IMR-90 (cell line): ENCODE data around the gene PFDN1. TPM values are rescaled to one million over a fixed set of nuclear protein-coding genes. Genes with fewer than 3 reads are reported as not detected.

Experiments
- ATAC-seq: fragments of 200-7000 bp; cut with Tn5 transposase; 2 replicates; pipeline ENCODE4 v1.9.1; 2020; ENCODE audit warnings: low read depth, mild to moderate bottlenecking, moderate library complexity
- BruUV-seq: library from RNA; stranded (reverse); fragments of 400-500 nt; replicated peaks from 2 replicates; lab custom pipeline; 2021; lab: Mats Ljungman, UMichigan
- CTCF ChIA-PET: fragments of 300-600 bp; formaldehyde crosslinking; extraction: SDS; loops from one replicate; lab custom pipeline; 2021; ENCODE audit warnings: antibody characterized with exemption; lab: Yijun Ruan, JAX
- POLR2A ChIA-PET: fragments of 300-600 bp; sonication (Branson Sonifier 250); formaldehyde crosslinking; loops from one replicate; lab custom pipeline; 2022; ENCODE audit warnings: antibody characterized with exemption; ENCODE audit not compliant: unreplicated experiment; lab: Charles Lee
- DNase-seq: peaks from one replicate; pipeline ENCODE4 v3.0.0; 2013
- H2AFZ ChIP-seq: replicated peaks from 2 replicates; pipeline ENCODE3; 2013; ENCODE audit warnings: low read length, mild to moderate bottlenecking; ENCODE audit not compliant: poor library complexity
- H2AK5ac ChIP-seq: 2 replicates; pipeline ENCODE4 v1.6.1; 2013; ENCODE audit warnings: low read depth, low read length, inconsistent platforms
- H2AK9ac ChIP-seq: replicated peaks from 2 replicates; pipeline ENCODE3; 2013; ENCODE audit warnings: mild to moderate bottlenecking, low read depth, low read length, moderate library complexity; ENCODE audit not compliant: poor library complexity
- H2BK120ac ChIP-seq: 2 replicates; pipeline ENCODE4 v1.6.1; 2013; ENCODE audit warnings: low read depth, low read length, inconsistent platforms
- H2BK15ac ChIP-seq: 3 replicates; pipeline ENCODE4 v1.6.1; 2013; ENCODE audit warnings: low read depth, low read length, inconsistent platforms
- H2BK20ac ChIP-seq: 2 replicates; pipeline ENCODE4 v1.6.1; 2013; ENCODE audit warnings: low read depth, mild to moderate bottlenecking, inconsistent platforms, low read length, moderate library complexity
- H2BK5ac ChIP-seq: 2 replicates; pipeline ENCODE4 v1.6.1; 2013; ENCODE audit warnings: mild to moderate bottlenecking, low read depth, low read length, inconsistent platforms; ENCODE audit not compliant: poor library complexity, severe bottlenecking
- H3K14ac ChIP-seq: replicated peaks from 2 replicates; pipeline ENCODE4 v1.6.1; 2013; ENCODE audit warnings: low read depth, low read length, inconsistent platforms
- H3K18ac ChIP-seq: 2 replicates; pipeline ENCODE4 v1.6.1; 2013; ENCODE audit warnings: low read depth, low read length, control low read depth
- H3K23ac ChIP-seq: 2 replicates; pipeline ENCODE4 v1.6.1; 2013; ENCODE audit warnings: low read depth, low read length, inconsistent platforms
- H3K27ac ChIP-seq: 2 replicates; pipeline ENCODE4 v1.5.1; 2013; ENCODE audit warnings: mild to moderate bottlenecking, control low read depth, low read length; ENCODE audit not compliant: insufficient read depth
- H3K27me3 ChIP-seq: 2 replicates; pipeline ENCODE4 v1.6.1; 2013; ENCODE audit warnings: low read length; ENCODE audit not compliant: control insufficient read depth, insufficient read depth
- H3K36me3 ChIP-seq: 2 replicates; pipeline ENCODE4 v1.6.1; 2013; ENCODE audit warnings: low read length, mixed read lengths; ENCODE audit not compliant: control insufficient read depth, insufficient read depth
- H3K4ac ChIP-seq: 2 replicates; pipeline ENCODE4 v1.6.1; 2013; ENCODE audit warnings: low read depth, low read length, inconsistent platforms
- H3K4me1 ChIP-seq: 2 replicates; pipeline ENCODE4 v1.6.1; 2013; ENCODE audit warnings: low read length, mixed read lengths; ENCODE audit not compliant: control insufficient read depth, insufficient read depth
- H3K4me2 ChIP-seq: 2 replicates; pipeline ENCODE4 v1.6.1; 2013; ENCODE audit warnings: low read depth, mild to moderate bottlenecking, control low read depth, low read length, moderate library complexity
- H3K4me3 ChIP-seq: 2 replicates; pipeline ENCODE4 v1.5.1; 2013; ENCODE audit warnings: low read depth, mild to moderate bottlenecking, control low read depth, low read length, moderate library complexity; ENCODE audit not compliant: insufficient read depth
- H3K56ac ChIP-seq: 2 replicates; pipeline ENCODE4 v1.6.1; 2013; ENCODE audit warnings: low read length, inconsistent platforms; ENCODE audit not compliant: insufficient read depth; ENCODE audit errors: extremely low read depth
- H3K79me1 ChIP-seq, 2 experiments: 2 replicates each; pipeline ENCODE4 v1.6.1; 2013; ENCODE audit warnings: low read length in 2 of 2, inconsistent platforms in 1 of 2, low read depth in 1 of 2
- H3K9ac ChIP-seq: 2 replicates; pipeline ENCODE4 v1.6.1; 2013; ENCODE audit warnings: low read depth, low read length, control low read depth
- H3K9me1 ChIP-seq: 2 replicates; pipeline ENCODE4 v1.6.1; 2013; ENCODE audit warnings: low read length, inconsistent platforms; ENCODE audit not compliant: insufficient read depth
- H3K9me3 ChIP-seq: 2 replicates; pipeline ENCODE4 v1.6.1; 2013; ENCODE audit warnings: low read length; ENCODE audit not compliant: control insufficient read depth, insufficient read depth
- H4K20me1 ChIP-seq: 2 replicates; pipeline ENCODE4 v1.6.1; 2013; ENCODE audit warnings: low read length, inconsistent platforms; ENCODE audit not compliant: insufficient read depth
- H4K5ac ChIP-seq: 2 replicates; pipeline ENCODE4 v1.6.1; 2013; ENCODE audit warnings: mild to moderate bottlenecking, low read depth, low read length, control low read depth
- H4K8ac ChIP-seq, 2 experiments: 2 replicates each; pipeline ENCODE4 v1.6.1; 2013; ENCODE audit warnings: low read depth in 2 of 2, low read length in 2 of 2, control low read depth in 1 of 2, inconsistent platforms in 1 of 2
- H4K91ac ChIP-seq: 2 replicates; pipeline ENCODE4 v1.6.1; 2013; ENCODE audit warnings: low read depth, low read length, inconsistent platforms; ENCODE audit not compliant: insufficient read depth
- BHLHE40 ChIP-seq: fragments of 150-350 bp; IDR thresholded peaks from 2 replicates; pipeline ENCODE4 v1.6.1; 2016; ENCODE audit warnings: mild to moderate bottlenecking, low read depth, low read length
- CEBPB ChIP-seq: IDR thresholded peaks from 2 replicates; pipeline ENCODE4 v1.6.1; 2012; ENCODE audit warnings: low read depth, low read length, improper control_type of control experiment
- CHD1 ChIP-seq: IDR thresholded peaks from 2 replicates; pipeline ENCODE4 v1.6.1; 2012; ENCODE audit warnings: low read depth, low read length, improper control_type of control experiment
- CTCF ChIP-seq: conservative IDR thresholded peaks from 2 replicates; pipeline ENCODE4 v1.5.1; 2012; ENCODE audit warnings: mild to moderate bottlenecking, low read depth, low read length, improper control_type of control experiment
- ELK1 ChIP-seq: fragments of 150-350 bp; IDR thresholded peaks from 2 replicates; pipeline ENCODE4 v1.6.1; 2016; ENCODE audit warnings: low read depth, mild to moderate bottlenecking, low read length, moderate library complexity, borderline replicate concordance
- FOS ChIP-seq: fragments of 150-350 bp; IDR thresholded peaks from 2 replicates; pipeline ENCODE4 v1.6.1; 2016; ENCODE audit warnings: low read depth, low read length
- MAFK ChIP-seq: IDR thresholded peaks from 2 replicates; pipeline ENCODE4 v1.6.1; 2012; ENCODE audit warnings: low read depth, low read length, improper control_type of control experiment
- MAZ ChIP-seq: IDR thresholded peaks from 2 replicates; pipeline ENCODE4 v1.6.1; 2012; ENCODE audit warnings: low read depth, mild to moderate bottlenecking, low read length, improper control_type of control experiment, moderate library complexity, borderline replicate concordance
- MXI1 ChIP-seq: IDR thresholded peaks from 2 replicates; pipeline ENCODE4 v1.6.1; 2012; ENCODE audit warnings: low read depth, mild to moderate bottlenecking, low read length, moderate library complexity, borderline replicate concordance
- NFE2L2 ChIP-seq: fragments of 150-350 bp; IDR thresholded peaks from 2 replicates; pipeline ENCODE4 v1.6.1; 2016; ENCODE audit warnings: low read depth, mild to moderate bottlenecking, low read length
- POLR2A ChIP-seq: IDR thresholded peaks from 2 replicates; pipeline ENCODE4 v1.6.1; 2012; ENCODE audit warnings: mild to moderate bottlenecking, low read depth, low read length
- RAD21 ChIP-seq: IDR thresholded peaks from 2 replicates; pipeline ENCODE4 v1.6.1; 2012; ENCODE audit warnings: low read length, improper control_type of control experiment
- RFX5 ChIP-seq: IDR thresholded peaks from 2 replicates; pipeline ENCODE4 v1.8.0; 2012; ENCODE audit warnings: low read depth, mild to moderate bottlenecking, low read length, moderate library complexity
- SMC3 ChIP-seq: fragments of 150-350 bp; IDR thresholded peaks from 2 replicates; pipeline ENCODE4 v1.6.1; 2016; ENCODE audit warnings: low read depth, mild to moderate bottlenecking, antibody characterized with exemption, low read length, moderate library complexity
- USF2 ChIP-seq: fragments of 150-350 bp; IDR thresholded peaks from 2 replicates; pipeline ENCODE4 v1.6.1; 2017; ENCODE audit warnings: mild to moderate bottlenecking, antibody characterized with exemption, low read length, low read depth
- WGBS, 2 experiments: methylation state at CpG; one replicate each; pipeline versions ENCODE4 v1.1.5 to v1.1.7; 2013; ENCODE audit warnings: missing lambda C conversion rate in 2 of 2; ENCODE audit not compliant: insufficient read length in 1 of 2; ENCODE audit errors: extremely low coverage in 2 of 2; 5-methylcytosine and 5-hydroxymethylcytosine counted together
- dilution Hi-C: fragments of 300-500 bp; cut with HindIII; formaldehyde crosslinking; loops from one replicate; pipeline ENCODE4 v1.14.3; 2018; ENCODE audit warnings: low sequenced_read_pairs; ENCODE audit not compliant: unreplicated experiment
- in situ Hi-C: fragments of 300-500 bp; cut with MboI; formaldehyde crosslinking; loops from 3 replicates; pipeline ENCODE4 v1.14.3; 2019; ENCODE audit warnings: low sequenced_read_pairs, inconsistent platforms, mixed read lengths
- intact Hi-C: fragments of 100-400 bp; cut with micrococcal nuclease; formaldehyde crosslinking; loops from 2 replicates; pipeline ENCODE4 v1.10.0; 2022
- polyA plus RNA-seq, 3 experiments: library from polyadenylated mRNA; depleted of rRNA; stranded (reverse); fragments of >200 nt; gene quantifications; 2 replicates each; pipeline ENCODE4 v1.2.3, GENCODE V29; 2012; ENCODE audit warnings: low replicate concordance in 1 of 3
- total RNA-seq: library from RNA; depleted of rRNA; stranded (reverse); fragments of >200 nt; gene quantifications from 2 replicates; pipeline ENCODE4 v1.2.3, GENCODE V29; 2012

Gene PFDN1
- total and polyA plus RNA-seq, 2 of the 4 experiments (the other 2 are of a cell fraction), result 98.8 to 134 TPM

GRCh38 chr5:140215276-140215675 lies 87.6 kb downstream of the PFDN1 start:
- no peak overlapping the region for H4K8ac ChIP-seq
- H2BK5ac ChIP-seq, result no peak overlapping the region
- H3K79me1 ChIP-seq, result no peaks in the 10 kb centered on the region
- no peak overlapping the region for H2AK9ac ChIP-seq
- no peak overlapping the region for H4K91ac ChIP-seq
- in situ Hi-C loops (no loop called here), intact Hi-C loops (loop anchor here (2.0 kb wide), 1 partner anchor 14 kb away; no protein-coding TSS in a partner anchor), dilution Hi-C loops (no loop called here)
- no peak overlapping the region for H3K23ac ChIP-seq
- H2BK120ac ChIP-seq, result no peak overlapping the region
- WGBS, 2 experiments, result 83% methylated on average over 1 of the region's 1 CpG; no CpG with 5 or more reads in 1 of the 2 experiments
- no TSS peak for BruUV-seq
- peaks cover 2% of the 10 kb centered on the region; the same call in 1 of the 2 replicates for H3K4me1 ChIP-seq
- no peak overlapping the region for H3K4ac ChIP-seq
- H3K4me3 ChIP-seq, result no peak overlapping the region
- no peak overlapping the region for H2BK20ac ChIP-seq
- H3K9me3 ChIP-seq, result no peaks in the 10 kb centered on the region
- ChIA-PET POLR2A (interaction anchor here (0.5 kb wide), 1 partner anchor 476 kb away, joined by 3 read pairs; no protein-coding TSS in a partner anchor), CTCF (interaction anchor here (1.3 kb wide), 2 partner anchors 131 to 144 kb away, joined by 3 to 4 read pairs; partner anchors contain the start of gene HBEGF)
- DNase-seq (no peak), ATAC-seq (no peak)
- TF ChIP-seq BHLHE40 (no peak), ELK1 (no peak), MXI1 (no peak), RAD21 (no peak), FOS (no peak), CHD1 (no peak), POLR2A (no peak), USF2 (no peak), RFX5 (no peak), SMC3 (no peak), CEBPB (no peak), MAFK (no peak), CTCF (no peak), MAZ (no peak), NFE2L2 (no peak)
- no peak overlapping the region for H2AK5ac ChIP-seq
- no peak overlapping the region for H2AFZ ChIP-seq
- H3K27ac ChIP-seq, result no peak overlapping the region
- H3K18ac ChIP-seq, result no peak overlapping the region
- H3K27me3 ChIP-seq, result peaks cover 3% of the 10 kb centered on the region; the same call in 1 of the 2 replicates
- H3K14ac ChIP-seq, result no peak overlapping the region
- H3K9me1 ChIP-seq, result peaks cover 6% of the 10 kb centered on the region; the same call in 1 of the 2 replicates
- no peaks in the 10 kb centered on the region for H3K36me3 ChIP-seq
- H4K5ac ChIP-seq, result no peak overlapping the region
- H4K20me1 ChIP-seq, result peaks cover 5% of the 10 kb centered on the region
- no peak overlapping the region for H3K56ac ChIP-seq
- H3K4me2 ChIP-seq, result no peak overlapping the region
- H3K9ac ChIP-seq, result no peak overlapping the region
- no peak overlapping the region for H2BK15ac ChIP-seq
